Stimulated activated CD4-positive, alpha-beta T cell treated with anti-CD3 and anti-CD28 coated beads, Interleukin-2, amount 100 ng/mL, for 4 hours (primary cell): ENCODE results near the gene PIK3R1.
"Not testable (repeated sequence)": the region's sequence is repeated elsewhere in the genome, so short reads cannot be mapped to it uniquely, and the experiment has no call there.

Experiments used
- DNase-seq: peaks from one replicate; pipeline ENCODE4 v3.0.0-alpha.2; 2020; ENCODE audit warnings: low read depth

PIK3R1 gene

DNA sequence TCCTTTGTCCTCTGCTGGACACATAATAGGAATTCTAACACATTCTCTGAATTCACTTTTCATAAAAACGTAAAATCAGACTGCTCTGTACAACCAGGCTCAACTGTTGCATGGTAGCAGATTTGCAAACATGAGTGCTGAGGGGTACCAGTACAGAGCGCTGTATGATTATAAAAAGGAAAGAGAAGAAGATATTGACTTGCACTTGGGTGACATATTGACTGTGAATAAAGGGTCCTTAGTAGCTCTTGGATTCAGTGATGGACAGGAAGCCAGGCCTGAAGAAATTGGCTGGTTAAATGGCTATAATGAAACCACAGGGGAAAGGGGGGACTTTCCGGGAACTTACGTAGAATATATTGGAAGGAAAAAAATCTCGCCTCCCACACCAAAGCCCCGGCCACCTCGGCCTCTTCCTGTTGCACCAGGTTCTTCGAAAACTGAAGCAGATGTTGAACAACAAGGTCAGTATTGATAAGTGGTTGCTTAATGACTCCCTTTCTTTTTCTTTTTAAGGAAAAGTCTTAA is 11.1 kb downstream of the PIK3R1 start:
- DNase-seq, result no peak

GRCh38 chr5:68227532-68228160 is 12.1 kb downstream of the PIK3R1 start:
- no peak for DNase-seq

DNA sequence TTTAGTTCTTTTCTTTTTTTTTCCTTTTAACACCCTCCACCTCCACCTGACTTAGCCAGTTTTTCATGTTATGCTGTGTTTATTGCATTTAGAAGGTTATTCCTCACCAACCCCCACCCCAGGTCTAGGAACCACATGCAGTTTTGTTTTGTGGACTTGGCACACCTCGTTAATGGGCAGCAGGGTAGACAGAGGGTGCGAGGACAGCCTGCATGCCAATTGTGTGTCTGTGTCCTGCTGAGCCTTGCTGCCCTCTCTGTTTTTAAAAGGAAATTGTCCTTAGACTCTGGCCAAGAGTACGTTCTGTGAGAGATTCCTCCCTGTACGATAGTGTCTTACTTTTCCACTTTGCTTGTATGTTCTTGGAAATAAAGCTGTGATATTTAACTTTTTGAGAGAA is 13.9 kb downstream of the PIK3R1 start:
- no peak for DNase-seq

GRCh38 chr5:68230285-68230684 is 14.7 kb downstream of the PIK3R1 start:
- DNase-seq, result no peak

- no peak for DNase-seq
These were observed 16.0 kb downstream of the PIK3R1 start for GRCh38 chr5:68231414-68232076.

DNA sequence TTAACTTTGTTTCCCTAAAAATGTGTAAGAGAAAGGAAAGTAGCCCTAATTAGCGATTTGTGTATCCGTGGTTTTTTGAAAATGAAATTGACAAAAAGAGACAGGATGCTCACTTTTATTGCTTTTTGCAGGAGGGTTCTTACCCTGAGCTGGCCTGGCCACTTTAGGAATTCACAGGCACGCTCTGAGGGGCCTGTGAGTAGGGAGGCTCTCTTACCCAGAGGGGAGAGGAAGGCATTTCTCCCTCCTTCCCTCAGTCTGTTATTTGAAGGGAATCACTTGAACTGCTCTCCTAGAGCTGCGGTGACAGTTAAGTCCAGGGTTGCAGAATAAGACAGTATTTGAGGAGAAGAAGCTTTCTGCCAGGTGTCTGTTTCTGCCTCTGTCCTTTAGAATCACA is 16.7 kb downstream of the PIK3R1 start:
- no peak for DNase-seq

- no peak for DNase-seq
These were observed 17.5 kb downstream of the PIK3R1 start for GRCh38 chr5:68233075-68233474.

DNA sequence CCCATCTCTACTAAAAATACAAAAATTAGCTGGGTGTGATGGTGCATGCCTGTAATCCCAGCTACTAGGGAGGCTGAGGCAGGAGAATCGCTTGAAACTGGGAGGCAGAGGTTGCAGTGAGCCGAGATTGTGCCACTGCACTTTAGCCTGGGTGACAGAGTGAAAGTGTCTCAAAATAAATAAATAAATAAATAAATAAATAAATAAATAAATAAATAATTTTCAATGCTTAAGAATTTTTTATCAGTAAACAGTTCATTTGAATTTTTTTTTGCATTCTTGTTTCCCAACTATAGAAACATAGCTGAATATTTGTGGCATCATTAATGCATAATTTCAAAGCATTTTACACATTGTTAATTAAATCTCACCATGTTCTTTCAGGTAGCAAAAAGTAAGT is 19.7 kb downstream of the PIK3R1 start:
- not testable (repeated sequence) for DNase-seq

GRCh38 chr5:68237715-68238114 is 22.2 kb downstream of the PIK3R1 start:
- DNase-seq, result no peak

DNA sequence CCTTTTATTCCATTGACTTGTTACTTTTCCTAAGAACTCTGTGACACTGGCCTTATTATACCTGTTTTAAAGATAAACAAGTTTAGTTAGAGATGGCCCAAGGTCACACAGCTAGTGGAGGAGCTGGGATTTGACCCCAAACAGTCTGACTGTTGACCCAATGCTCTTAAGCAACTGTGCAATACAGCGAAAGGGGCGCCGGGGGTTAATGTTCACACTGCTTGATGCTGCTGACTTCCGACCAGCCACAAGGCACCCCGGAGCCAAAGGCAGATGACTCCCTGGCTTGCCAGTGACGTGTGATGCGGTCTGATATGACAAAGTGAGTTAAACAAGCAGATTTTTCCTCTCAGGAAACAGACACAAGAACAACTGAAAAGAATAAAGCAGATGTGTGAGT is 23.9 kb downstream of the PIK3R1 start:
- peak; percentile 82 for DNase-seq

- DNase-seq, result no peak
These were observed 24.6 kb downstream of the PIK3R1 start for GRCh38 chr5:68240202-68240601.

DNA sequence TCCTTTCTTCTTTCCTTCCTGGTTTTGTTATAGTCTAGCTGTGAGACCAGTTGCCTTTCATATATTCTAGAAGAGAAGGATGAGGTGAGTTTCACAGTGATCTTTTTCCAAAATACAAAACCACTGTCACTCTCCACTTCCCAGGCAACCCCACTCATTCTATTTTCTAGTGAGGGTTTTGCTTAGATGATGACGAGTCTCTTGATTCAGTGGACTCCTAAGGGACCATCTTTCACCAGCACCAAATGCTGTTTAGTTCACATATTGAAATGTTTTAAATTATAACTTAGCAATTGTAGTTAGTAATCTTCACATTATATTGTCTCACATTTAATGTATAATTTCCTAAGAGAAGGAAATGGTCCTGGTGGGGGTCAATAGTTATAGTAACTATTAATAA is 25.2 kb downstream of the PIK3R1 start:
- DNase-seq, result no peak

DNA sequence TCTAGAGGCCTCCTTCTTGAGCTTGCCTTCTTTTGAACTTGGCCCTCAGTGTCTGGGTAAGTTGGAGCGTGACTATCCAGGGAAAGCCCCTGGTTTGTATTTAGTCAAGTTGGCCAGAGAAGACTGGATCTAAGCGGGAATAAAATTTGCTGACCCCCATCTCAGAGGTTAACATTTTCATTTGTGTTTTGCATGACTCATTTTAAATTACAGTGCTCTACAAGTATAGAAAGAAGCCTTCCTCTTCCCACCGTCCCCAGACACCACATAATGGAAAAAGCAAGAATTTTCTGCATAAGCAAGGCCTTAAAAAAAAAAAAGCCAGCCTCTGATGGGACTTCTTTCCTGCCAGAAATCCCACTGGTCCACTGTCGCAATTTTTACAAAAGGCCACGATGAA is 27.2 kb downstream of the PIK3R1 start:
- DNase-seq, result no peak

DNA sequence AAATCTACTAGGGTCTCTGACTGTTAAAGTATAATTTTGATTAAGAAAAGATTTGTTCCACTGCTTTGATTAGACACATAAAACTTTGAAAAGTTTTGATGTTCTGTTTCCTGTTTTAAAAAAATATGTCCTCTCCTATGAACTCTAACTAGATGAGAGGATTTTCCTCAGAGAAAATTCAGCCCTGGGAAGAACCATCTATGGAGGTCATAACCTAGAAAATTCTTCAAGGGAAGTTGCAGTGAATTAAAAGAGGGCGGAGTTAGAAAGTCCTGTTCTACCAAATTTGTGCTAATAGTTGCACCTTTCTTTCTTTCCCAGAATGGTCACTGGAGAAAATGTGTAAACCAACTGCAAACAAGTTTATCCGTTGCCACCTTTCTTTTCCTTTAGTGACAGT is 27.7 kb downstream of the PIK3R1 start:
- no peak for DNase-seq

GRCh38 chr5:68243681-68244080 is 28.1 kb downstream of the PIK3R1 start:
- DNase-seq, result no peak

DNA sequence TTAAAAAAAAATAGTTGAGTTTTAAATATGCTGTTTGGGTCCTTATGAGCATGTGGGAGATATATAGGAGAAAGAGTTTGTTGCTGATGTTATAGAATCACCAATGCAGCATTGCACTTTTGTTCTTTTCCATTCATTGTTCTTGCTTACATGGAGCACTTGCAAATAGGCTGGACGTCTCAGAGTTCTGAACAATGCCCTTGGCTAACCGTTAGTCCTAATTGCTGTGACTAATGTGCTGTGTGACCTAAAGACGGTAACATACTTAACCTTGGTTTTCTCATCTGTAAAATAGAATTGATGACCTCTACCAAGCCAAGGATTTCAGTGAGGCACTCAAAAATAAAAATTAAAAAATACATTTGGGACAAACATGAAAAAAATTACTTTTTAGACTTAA is 29.8 kb downstream of the PIK3R1 start:
- no peak for DNase-seq

GRCh38 chr5:68246802-68247201 is 31.2 kb downstream of the PIK3R1 start:
- no peak for DNase-seq

DNA sequence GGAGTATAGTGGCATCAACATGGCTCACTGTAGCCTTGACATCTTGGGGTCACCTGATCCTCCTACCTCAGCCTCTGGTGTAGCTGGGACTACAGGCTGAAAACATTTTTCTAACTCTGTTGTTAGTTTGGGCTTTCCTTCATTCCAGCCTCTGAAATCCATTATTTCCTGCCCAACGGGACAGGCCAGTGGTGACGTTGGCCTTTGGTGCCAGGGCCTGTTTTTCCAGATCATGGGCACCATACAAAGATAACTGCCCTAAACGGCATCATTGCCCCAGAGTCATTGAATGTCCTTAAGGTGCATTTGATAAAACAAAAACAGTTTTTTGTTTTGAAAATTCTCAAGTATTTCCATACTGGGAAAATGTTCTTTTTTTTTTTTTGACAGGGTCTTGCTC is 32.1 kb downstream of the PIK3R1 start:
- no peak for DNase-seq

- DNase-seq, result no peak
These were observed 33.3 kb downstream of the PIK3R1 start for GRCh38 chr5:68248896-68249295.

DNA sequence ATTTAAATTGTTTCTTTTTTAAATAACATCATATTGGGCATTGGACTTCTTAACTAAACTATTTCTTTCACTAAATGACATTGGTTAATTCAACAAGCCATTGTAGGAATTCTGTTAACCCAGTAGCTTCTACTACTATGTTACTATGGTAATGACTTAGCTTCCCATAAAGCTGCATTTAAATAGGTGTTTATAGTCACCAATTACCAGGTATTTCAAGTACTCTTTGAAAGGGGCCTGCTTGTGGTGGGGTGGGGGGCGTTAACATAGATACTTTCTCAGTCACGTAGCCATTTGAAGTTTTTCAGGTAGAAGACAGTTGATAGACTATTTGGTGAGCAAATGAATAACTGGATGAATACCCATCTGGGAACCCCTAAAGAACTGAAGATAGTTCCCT is 34.0 kb downstream of the PIK3R1 start:
- DNase-seq, result no peak

- DNase-seq, result no peak
These were observed 35.2 kb downstream of the PIK3R1 start for GRCh38 chr5:68250661-68251298.

GRCh38 chr5:68251386-68251785 is 35.8 kb downstream of the PIK3R1 start:
- DNase-seq, result peak; percentile 71

DNA sequence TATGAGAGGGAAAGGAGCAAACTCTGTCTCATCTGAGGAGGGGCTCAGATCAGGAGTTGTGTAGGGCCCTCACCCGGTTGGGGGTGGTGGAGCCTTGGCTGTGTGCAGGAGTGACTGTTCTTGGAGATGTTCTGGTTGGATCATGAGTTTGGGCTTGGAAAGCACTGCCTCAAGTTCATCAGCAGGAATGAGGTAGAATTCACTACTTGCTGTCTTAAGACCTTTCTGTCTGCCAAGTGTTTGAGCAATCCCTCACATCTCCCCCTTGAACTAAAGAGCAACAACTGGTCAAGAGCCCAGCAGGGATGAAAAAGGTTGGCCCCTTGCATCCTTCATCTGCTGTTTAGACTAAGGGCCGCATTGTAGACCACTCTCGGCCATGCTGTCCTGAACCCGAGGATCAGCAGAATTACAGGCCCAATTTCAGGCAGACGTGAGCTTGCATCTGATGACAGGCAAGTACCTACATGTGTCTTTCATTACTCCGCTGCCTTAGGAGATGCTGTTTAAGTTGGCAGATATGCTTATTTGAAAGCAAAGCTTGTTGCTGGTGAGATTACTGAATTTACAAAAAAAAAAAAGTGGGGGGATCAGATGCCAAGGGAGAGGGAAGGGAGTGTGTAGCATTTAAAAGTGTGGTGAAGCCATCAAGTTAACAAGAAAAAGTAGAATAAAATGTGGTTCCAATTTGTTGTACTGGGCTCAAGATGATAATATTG is 36.4 kb downstream of the PIK3R1 start:
- DNase-seq, result no peak
